Suppressor macrophage treated with lipopolysaccharide for 4 hours (primary cell): ENCODE results near the gene SLC2A14.
"Not testable (repeated sequence)": the region's sequence is repeated elsewhere in the genome, so short reads cannot be mapped to it uniquely, and the experiment has no call there.

Source experiments
- DNase-seq: peaks from one replicate; pipeline ENCODE4 v3.0.0-alpha.2; 2020

Gene SLC2A14

DNA sequence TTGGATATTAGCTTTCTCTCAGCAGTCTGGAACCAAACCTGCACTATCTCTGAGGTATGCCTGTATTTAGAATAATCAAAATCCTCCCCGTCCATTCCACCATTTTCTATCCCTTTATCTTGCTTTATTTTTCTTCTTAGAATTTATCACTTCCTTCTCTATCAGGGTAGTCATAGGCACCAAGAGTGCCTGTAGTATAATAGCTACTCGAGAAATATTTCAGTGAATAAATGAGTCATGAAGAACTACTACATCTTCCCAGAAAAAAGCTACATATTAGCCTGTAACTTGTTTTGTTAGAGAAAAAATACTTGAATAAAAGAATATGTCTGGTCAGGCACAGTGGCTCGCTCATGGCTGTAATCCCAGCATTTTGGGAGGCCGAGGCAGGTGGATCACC lies 4.3 kb downstream of the SLC2A14 start:
- no peak for DNase-seq

DNA sequence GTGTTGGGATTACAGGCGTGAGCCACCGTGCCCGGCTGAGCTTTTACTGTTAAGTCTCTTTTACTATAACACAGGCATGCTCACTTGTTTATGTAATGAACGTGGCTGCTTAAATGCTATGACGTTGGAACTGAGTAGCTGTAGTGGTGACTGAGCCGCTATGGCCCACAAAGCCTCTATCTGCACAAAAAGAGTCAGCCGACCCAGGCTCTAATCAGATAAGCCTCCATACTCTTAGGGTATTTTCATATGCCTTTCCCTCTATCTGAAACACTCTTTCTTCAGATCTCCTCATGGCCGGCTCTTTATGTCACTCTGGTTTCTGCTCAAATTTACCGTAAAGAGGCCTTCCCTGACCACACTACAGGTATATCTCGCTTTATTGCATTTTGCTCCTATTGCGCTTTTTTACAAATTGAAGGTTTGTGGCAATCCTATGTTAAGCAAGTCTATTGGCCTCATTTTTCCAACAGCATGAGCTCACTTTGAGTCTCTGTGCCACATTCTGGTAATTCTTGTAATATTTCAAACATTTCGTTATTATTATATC lies 8.0 kb downstream of the SLC2A14 start:
- DNase-seq, result no peak

DNA sequence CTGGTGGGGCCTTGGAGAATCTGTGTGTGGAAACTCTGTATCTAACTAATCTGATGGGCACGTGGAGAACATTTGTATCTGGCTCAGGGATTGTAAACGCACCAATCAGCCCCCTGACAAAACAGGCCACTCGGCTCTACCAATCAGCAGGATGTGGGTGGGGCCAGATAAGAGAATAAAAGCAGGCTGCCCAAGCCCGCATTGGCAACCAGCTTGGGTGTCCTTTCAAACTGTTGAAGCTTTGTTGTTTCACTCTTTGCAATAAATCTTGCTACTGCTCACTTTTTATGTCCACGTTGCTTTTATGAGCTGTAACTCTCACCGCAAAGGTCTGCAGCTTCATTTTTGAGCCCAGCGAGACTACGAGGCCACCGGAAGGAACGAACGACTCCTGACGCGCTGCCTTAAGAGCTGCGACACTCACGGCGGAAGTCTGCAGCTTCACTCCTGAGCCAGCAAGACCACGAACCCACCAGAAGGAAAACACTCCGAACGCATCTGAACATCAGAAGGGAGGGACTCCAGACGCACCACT lies 9.8 kb downstream of the SLC2A14 start:
- DNase-seq, result not testable (repeated sequence)

DNA sequence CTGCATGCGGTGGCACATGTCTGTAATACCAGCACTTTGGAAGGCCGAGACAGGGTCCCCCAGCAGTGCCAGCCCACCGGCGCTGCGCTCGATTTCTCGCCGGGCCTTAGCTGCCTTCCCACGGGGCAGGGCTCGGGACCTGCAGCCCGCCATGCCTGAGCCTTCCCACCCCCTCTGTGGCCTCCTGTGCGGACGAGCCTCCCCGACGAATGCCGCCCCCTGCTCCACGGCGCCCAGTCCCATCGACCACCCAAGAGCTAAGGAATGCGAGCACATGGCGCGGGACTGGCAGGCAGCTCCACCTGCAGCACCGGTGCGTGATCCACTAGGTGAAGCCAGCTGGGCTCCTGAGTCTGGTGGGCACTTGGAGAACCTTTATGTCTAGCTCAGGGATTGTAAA lies 10.4 kb downstream of the SLC2A14 start:
- not testable (repeated sequence) for DNase-seq

DNA sequence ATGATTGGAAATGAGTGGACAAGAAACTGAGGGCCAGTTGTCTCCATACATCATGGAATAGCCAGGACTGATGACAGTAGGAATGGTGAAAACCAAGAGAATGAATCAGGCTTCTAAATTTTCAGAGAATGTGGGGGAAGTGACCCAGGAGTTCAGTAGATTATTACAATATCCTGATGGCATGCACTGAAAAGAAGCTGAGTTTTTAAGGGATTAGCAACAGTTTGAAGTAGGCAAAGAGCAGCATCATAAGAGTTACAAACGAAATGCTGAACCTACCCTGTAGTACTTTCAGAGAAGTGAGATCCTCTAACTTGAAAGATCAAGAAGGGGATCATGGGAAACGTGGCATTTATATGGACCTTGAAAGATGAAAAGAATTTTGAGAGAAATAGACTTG lies 13.2 kb downstream of the SLC2A14 start:
- DNase-seq, result no peak

DNA sequence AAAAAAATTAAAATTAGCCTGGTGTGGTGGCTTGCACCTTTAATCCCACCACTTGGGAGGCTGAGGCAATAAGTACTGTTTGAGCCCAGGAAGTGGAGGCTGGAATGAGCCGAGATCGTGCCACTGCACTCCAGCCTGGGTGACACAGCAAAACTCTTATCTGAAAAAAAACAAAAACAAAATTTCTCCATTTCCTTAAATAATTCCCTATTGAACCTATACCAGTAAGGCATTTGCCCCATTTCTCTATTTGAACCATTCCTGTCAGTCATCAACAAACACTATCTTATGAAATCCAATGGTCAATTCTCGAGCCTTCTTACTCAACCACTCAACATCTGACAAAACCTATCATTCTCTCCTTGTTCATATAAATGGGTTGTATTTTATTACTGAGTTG lies 14.7 kb downstream of the SLC2A14 start:
- DNase-seq, result peak; percentile 39

DNA sequence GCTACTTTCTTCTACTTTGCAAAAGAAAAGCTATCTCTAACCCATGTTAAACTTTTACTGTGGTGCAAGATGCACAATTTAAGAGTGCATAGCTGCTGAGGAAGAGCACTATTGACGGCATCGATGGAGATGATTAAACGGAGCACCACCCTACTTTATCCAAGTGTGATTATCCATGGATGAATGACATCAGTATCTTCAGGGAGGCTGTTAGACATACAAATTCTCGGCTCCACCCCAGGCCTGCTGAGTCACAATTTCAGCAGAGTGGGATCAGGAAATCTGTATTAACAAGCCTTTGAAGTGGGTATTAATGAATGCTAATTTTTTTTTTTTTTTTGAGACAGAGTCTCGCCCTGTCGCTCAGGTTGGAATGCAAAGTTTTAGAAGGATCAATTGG lies 16.2 kb downstream of the SLC2A14 start:
- no peak for DNase-seq

DNA sequence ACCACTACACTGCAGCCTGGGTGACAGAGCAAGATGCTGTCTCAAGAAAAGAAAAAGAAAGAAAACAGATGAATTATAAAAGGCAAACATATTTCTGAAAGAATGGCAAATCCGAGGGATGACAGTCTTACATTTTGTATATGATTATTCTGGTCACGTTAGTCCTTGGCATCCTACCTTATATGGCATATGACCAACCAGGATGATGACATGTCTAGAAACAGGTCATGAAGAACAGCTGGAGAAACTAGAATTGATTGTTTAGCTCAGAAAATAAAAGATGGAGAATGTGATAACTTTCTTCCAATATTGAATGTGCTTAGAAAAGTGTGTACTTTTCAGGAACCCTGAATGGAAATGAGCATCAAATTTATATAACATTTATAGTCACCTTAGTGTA lies 19.2 kb downstream of the SLC2A14 start:
- DNase-seq, result no peak

DNA sequence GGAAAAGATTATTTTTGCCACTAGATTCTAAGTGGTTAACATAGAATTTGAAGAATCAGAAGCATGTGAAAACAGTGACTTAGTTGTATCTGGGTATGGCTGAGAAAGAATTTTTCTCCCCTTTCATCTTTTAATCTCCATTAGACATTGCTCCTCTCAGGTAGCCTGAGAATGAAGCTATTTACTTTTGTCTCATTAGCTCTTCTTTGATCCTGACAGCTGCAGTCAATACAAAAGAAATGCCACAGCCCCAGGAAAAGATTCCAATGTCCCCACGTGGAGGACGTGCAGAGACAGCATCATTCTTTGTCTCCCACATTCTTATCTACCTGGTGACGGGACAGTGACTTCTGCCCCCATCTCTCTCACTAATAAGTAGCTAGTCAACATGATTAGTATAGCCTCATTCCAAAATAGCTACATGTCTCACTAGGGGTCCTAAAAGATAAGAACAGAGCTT lies 21.1 kb downstream of the SLC2A14 start:
- DNase-seq, result not testable (repeated sequence)

DNA sequence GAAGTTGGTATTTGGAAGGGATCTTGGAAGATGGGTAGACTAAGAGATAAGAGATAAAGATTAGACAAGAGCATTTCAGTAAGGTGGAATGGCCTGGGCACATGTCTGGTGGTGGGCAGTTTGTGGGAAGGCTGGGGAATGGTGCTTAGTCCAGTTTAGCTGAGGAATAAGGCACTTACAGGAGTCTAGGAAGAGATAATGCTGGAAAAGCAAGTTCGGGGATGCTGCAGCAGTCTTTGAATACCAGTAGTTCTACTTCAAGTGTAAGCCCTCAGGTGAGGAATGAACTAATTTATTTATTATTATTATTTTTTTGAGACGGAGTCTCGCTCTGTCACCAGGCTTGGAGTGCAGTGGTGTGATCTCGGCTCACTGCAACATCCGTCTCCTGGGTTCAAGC lies 22.6 kb downstream of the SLC2A14 start:
- DNase-seq, result not testable (repeated sequence)

DNA sequence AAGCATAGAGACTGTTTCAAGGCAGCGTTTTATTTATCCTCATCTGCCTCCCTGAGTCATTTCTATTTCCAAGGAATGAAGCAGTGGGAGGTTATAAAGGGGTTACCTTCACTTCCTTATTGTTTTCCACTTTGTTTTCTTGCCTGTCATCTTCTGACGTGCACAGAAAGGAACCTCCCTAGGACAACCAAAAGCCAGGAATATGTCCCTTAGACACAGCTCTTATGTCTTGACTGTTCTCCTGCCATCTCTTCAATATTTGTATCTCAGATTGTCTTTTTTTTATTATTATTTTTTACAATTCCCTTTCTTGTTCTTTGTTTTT lies 24.7 kb downstream of the SLC2A14 start:
- DNase-seq, result not testable (repeated sequence)

DNA sequence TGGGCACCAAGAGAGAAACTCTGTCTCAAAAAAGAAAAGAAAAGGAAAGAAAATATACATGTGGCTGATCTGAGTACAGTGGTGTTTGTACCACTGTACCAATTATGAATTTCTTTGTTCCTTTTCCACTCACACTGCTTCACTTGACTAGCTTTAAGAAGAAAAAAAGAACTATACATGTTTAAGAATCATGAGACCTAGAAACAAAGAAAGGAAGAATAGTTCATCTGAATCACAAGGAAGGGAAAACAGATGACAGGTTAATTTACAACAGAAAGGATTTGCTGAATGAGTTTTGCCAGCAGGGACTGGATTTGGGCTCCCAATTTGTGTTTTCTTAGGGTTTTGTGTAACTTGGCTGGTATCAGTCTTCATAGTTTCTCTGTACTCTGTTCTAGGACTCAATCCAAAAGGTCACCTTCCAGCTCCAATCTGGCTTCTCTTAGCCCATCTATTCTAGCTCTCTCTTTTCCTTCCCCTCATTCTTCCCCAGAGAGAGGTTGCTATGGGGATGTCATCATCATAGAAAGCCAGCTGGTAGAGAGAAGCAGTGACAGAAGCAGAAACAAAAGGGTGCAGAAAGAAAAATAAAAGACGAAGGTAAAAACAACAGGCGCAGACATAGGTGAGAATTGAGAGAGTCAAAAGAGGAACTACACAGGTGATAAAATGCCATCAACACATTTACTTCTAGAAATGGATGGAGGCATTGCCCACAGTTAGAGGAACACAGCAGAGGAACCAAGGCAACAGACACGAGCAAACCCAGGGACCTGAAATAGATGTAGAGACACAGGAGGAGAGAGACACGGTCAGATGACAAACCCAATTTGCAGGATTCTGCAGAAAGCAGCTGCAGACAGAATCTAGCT lies 25.3 kb downstream of the SLC2A14 start:
- DNase-seq, result not testable (repeated sequence)

DNA sequence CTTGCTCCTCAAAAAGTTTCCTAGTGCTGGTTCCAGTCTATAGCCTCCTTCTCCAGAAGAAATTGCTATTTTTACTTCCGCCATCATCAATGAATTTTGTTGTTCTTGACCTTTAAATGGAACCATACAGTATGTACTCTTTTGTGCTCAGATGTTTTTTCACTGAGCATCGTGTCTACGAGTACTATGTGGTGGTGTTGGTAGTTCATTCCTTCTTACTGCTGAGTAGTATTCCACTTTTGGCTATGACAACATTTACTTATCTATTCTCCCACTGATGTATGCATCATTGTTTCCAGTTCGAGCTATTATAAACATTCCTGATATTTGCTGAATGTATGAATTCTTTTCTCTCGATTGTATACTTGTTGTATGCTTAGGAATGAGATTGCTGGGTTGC lies 28.6 kb downstream of the SLC2A14 start:
- no peak for DNase-seq

DNA sequence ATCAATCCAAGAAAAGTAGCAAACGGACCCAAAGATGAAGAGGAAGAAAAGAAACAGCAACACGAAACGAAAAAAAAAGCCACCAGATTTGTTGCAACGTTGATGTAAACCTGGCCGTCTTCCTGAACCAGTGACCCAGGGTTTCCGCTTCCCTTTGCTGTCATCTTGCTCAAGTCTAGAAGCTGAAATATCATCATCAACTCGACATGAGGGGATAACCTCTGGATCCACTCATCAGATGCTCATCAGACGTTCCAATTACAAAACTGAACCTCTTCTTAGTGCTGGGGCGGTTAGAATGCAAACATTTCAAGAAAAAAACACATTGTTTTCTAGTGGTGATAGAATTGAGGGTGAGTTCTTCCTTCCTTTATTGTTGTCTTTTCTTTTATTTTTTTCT lies 29.1 kb downstream of the SLC2A14 start:
- DNase-seq, result peak; percentile 72

DNA sequence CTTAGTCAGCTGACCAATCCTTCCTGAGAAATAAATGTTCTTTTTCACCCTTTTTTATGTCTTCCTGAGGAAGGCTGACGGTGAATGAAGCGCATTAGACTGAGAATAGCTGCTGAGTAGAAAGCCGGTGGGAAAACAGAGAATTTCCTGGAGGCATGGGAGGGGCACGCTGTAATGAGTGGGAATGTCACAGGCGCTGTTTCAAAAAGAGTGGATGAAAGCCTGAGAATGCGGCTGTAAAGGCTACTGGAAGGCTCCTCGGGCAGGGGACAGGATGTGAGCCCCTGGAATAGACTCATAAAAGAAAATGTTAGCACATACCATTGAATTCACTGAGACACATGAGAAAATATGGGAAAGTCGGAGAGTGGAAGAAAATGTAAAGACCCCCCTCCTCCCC lies 29.6 kb downstream of the SLC2A14 start:
- DNase-seq, result not testable (repeated sequence)

DNA sequence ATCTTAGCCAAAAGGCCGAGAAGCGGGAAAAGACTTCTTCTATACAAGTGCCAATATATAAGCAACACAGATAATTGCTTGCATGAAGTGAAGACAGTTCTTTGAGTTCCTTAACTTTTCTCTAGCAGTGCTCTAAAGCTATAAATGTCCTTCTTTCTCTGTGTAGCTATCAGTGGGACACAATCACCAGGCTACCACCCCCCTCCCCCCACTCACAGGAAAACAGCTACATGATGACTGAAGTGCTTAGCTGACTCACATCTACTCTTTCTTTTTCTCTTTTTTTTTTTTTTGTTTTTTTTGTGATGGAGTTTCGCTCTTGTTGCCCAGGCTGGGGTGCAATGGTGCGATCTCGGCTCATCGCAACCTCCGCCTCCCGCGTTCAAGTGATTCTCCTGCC lies 30.3 kb downstream of the SLC2A14 start:
- not testable (repeated sequence) for DNase-seq

DNA sequence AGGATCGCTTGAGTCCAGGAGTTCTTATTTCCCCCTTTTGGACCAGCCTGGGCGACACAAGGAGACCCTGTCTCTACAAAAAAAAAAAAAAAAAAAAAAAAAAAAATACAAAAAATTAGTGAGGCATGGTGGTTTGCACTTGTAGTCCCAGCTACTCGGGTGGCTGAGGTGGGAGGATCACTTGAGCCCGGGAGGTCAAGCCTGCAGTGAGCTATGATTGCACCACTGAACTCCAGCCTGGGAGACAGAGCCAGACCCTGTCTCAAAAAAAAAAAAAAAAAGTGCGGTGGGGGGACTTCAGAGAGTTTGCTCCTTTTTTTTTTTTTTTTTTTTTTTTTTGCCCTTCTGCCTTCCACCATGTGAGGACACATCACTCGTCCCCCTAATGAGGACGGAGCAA lies 32.9 kb downstream of the SLC2A14 start:
- DNase-seq, result not testable (repeated sequence)

DNA sequence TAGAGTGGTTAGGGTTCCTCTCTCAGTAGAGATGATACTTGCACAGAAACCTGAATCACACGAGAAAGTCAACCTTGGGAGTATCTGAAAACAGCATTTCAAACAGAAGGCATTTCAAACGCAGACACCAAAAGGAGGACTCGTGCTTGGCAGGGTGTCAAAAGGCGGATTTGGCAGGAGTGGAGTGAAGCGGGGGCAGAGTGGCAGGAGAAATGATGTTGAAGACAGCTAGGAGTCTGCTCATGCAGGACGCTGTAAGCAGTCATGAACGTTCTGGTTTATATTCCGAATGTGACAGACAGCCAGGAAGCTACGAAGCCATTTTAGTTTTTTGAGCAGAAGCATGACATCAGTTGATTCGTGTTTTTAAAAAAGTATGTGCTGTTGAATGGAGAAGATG lies 33.5 kb downstream of the SLC2A14 start:
- not testable (repeated sequence) for DNase-seq

DNA sequence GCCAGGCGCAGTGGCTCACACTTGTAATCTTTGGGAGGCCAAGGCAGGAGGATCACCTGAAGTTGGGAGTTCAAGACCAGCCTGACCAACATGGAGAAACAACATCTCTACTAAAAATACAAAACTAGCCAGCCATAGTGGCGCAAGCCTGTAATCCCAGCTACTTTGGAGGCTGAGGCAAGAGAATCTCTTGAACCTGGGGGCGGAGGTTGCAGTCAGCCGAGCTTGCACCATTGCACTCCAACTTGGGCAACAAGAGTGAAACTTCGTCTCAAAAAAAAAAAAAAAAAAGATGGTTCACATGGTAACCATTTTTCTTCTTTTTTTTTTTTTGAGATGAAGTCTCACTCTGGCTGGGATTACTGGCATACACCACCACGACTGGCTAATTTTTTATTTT lies 35.3 kb downstream of the SLC2A14 start:
- peak; percentile 79 for DNase-seq

DNA sequence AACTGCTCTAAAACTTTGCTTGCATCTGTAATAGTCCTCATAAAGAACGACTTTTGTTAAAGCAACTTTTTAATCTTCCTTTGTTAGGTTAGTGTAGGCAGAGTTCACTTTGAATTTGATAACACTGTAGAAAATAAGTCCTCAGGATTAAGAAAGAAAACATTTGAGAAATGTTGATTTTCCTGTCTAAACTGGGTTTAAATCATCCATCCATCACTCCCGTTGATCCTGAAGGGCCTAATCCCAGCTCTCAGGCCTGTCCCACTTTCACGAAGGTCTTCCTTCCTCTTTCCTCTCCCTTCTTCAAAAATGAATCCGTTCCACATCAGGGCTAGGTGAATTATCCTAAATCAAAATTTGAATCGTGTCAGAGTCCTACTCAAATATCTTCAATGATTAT lies 36.9 kb downstream of the SLC2A14 start:
- no peak for DNase-seq

DNA sequence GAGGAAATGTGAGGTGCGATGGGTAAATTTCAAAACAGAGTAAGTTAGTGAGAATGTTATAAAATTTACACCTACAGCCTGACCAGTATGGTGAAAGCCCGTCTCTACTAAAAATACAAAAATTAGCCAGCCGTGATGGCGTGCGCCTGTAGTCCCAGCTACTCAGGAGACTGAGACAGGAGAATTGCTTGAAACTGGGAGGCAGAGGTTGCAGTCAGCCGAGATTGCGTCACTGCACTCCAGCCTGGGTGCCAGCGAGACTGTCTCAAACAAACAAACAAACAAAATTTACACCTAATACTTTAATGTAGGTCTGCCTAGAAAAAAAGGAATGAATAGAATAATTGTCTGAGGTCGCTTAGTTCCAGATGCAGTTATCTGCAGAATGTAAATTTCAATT lies 37.6 kb downstream of the SLC2A14 start:
- no peak for DNase-seq

DNA sequence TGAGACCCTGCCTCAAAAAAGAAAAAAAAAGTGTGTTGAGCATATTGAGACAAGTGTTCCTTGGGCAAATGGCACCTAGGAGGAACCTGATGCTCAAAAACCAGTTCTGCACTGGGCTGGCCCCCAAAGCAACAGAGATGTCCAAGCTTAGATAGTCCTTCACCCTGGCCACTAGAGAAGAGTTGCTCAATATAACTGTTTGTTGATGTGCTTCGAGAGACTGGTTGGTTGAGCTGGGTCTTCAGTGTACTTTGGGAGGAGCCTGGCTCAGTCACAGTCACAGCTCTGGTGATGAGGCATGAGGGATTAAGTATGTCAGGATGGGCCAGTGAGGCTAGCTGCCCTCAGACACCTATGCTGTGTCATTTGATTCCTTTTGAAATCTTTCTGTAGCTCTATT lies 38.0 kb downstream of the SLC2A14 start:
- DNase-seq, result peak; percentile 24

DNA sequence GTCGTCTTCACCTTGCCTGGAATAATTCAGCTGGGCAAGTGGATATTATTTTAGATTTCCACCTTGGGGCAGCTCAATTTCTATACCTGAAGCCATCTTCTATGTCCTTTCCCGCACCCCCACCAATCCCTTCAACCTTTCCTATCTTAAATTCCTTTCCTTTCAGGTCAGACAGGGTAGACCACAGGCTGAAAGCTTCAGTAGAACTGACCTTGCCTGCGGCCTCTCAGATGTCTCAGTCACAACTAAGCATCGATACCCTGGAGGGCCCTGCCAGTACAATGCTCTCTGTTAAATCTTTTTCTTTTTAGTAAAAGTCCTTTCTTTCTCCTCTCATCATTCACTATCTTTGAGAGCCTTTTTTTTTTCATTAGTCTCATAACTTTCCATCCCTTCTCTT lies 38.9 kb downstream of the SLC2A14 start:
- DNase-seq, result no peak

DNA sequence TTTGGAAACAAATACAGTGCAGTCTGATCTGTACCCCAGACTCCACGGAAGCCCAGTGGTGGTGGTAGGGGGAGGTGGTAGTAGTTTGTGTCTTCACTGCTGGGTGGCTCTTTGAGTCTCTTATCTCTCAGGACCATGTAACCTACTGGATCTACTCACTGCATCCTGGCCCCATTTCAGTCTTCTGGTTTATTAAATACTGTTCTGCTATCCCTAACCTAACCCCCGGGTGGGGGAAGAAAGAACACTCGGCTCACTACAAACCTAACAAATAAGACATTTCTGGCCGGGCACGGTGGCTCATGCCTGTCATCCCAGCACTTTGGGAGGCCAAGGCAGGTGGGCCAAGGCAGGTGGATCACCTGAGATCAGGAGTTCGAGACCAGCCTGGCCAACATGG lies 39.5 kb downstream of the SLC2A14 start:
- not testable (repeated sequence) for DNase-seq
